Ascending aorta (tissue), 2 donors: ENCODE data around the gene HMGN1. TPM values are rescaled to one million over a fixed set of nuclear protein-coding genes. Genes with fewer than 3 reads are reported as not detected.

Experiments
- DNase-seq, 2 donors: peaks; one replicate each; pipeline ENCODE4 v3.0.0-alpha.2; 2019; ENCODE audit warnings: low spot score in 2 of 2
- H3K27ac ChIP-seq, 2 donors: fragments of 200-600 bp; sonication (generic); one replicate each; pipeline ENCODE4 v1.5.1; 2016 to 2017; ENCODE audit warnings: mild to moderate bottlenecking in 1 of 2
- H3K27me3 ChIP-seq: fragments of 200-600 bp; sonication (generic); one replicate; pipeline ENCODE4 v1.5.1; 2017
- H3K36me3 ChIP-seq, 2 donors: fragments of 200-600 bp; sonication (generic); one replicate each; pipeline ENCODE4 v1.5.1; 2016
- H3K4me1 ChIP-seq, 2 donors: fragments of 200-600 bp; sonication (generic); one replicate each; pipeline ENCODE4 v1.5.1; 2016 to 2017; ENCODE audit warnings: mild to moderate bottlenecking in 1 of 2
- H3K4me3 ChIP-seq, 2 donors: fragments of 200-600 bp; sonication (generic); one replicate each; pipeline ENCODE4 v1.5.1; 2016 to 2017; ENCODE audit warnings: mild to moderate bottlenecking in 1 of 2
- H3K9me3 ChIP-seq, 2 donors: fragments of 200-600 bp; sonication (generic); one replicate each; pipeline ENCODE4 v1.5.1; 2016
- CTCF ChIP-seq, 3 experiments: fragments of 200-600 bp in 2 of 3; fragments of 450-650 bp in 1 of 3; sonication (generic) in 2 of 3; IDR thresholded peaks; one replicate each; pipeline ENCODE4 v1.5.1; 2016 to 2019; ENCODE audit warnings: antibody characterized with exemption in 3 of 3, mild to moderate bottlenecking in 1 of 3, moderate library complexity in 1 of 3
- intact Hi-C: fragments of 100-400 bp; cut with DNase I; formaldehyde crosslinking; loops from one replicate; pipeline ENCODE4 v1.15.1; 2023
- total RNA-seq: library from RNA; depleted of rRNA; stranded (reverse); fragments of >200 nt; gene quantifications from one replicate; pipeline ENCODE4 v1.1.0, GENCODE V29; 2016

HMGN1 gene
- total RNA-seq, 1 donor from 2014 or later = 22.7 TPM

- Histone ChIP-seq H3K27me3 (no peaks in the 10 kb centered on the region), H3K36me3 (no peaks in the 10 kb centered on the region), H3K9me3 (no peaks in the 10 kb centered on the region), H3K4me3 (no peak overlapping the region), H3K4me1 (peaks cover 0 to 5% of the 10 kb centered on the region in 2 donors), H3K27ac (no peak overlapping the region)
- no peak for DNase-seq
- intact Hi-C loops = no loop called here
- no peak for TF ChIP-seq CTCF (IDR thresholded peaks at IDR 0.05)
Measured at GRCh38 chr21:39364949-39365348, 16.1 kb upstream of the HMGN1 start.

GRCh38 chr21:39363607-39364555, 15.0 kb upstream of the HMGN1 start:
- no peak for TF ChIP-seq CTCF (IDR thresholded peaks at IDR 0.05)
- no peaks in the 10 kb centered on the region for H3K27me3 ChIP-seq

GRCh38 chr21:39362733-39363132, 13.8 kb upstream of the HMGN1 start:
- Histone ChIP-seq H3K4me3 (no peak overlapping the region), H3K36me3 (no peaks in the 10 kb centered on the region), H3K4me1 (peaks cover 0 to 5% of the 10 kb centered on the region in 2 donors), H3K9me3 (no peaks in the 10 kb centered on the region), H3K27ac (no peak overlapping the region), H3K27me3 (no peaks in the 10 kb centered on the region)
- no peak for TF ChIP-seq CTCF (IDR thresholded peaks at IDR 0.05)
- DNase-seq = no peak
- intact Hi-C loops = no loop called here

More at GRCh38 chr21:39363607-39364555, 15.0 kb upstream of the HMGN1 start:
- intact Hi-C loops = no loop called here
- Histone ChIP-seq H3K9me3 (no peaks in the 10 kb centered on the region), H3K4me1 (peaks cover 0 to 5% of the 10 kb centered on the region in 2 donors), H3K27ac (peak overlapping the region; percentile 15 to 23), H3K36me3 (no peaks in the 10 kb centered on the region), H3K4me3 (no peak overlapping the region)
- DNase-seq = no peak

GRCh38 chr21:39359382-39359781, 10.5 kb upstream of the HMGN1 start:
- no peaks in the 10 kb centered on the region for H3K36me3 ChIP-seq
- no peak overlapping the region for H3K4me3 ChIP-seq
- no peak overlapping the region for H3K27ac ChIP-seq
- H3K27me3 ChIP-seq = no peaks in the 10 kb centered on the region
- intact Hi-C loops = no loop called here
- no peaks in the 10 kb centered on the region for H3K9me3 ChIP-seq
- no peak for TF ChIP-seq CTCF (IDR thresholded peaks at IDR 0.05)
- peaks cover 0 to 1% of the 10 kb centered on the region in 2 donors for H3K4me1 ChIP-seq
- no peak for DNase-seq

- Histone ChIP-seq H3K9me3 (no peaks in the 10 kb centered on the region), H3K27ac (no peak overlapping the region), H3K27me3 (no peaks in the 10 kb centered on the region), H3K4me1 (peaks cover 0 to 4% of the 10 kb centered on the region in 2 donors), H3K4me3 (no peak overlapping the region), H3K36me3 (no peaks in the 10 kb centered on the region)
- intact Hi-C loops = no loop called here
- DNase-seq = no peak
- no peak for TF ChIP-seq CTCF (IDR thresholded peaks at IDR 0.05)
Measured at GRCh38 chr21:39353295-39353694, 4.4 kb upstream of the HMGN1 start.
